HuH-7 (cell line): Measurements from ENCODE around the gene SYTL2.
A peak's percentile ranks its signal among the peaks of the same experiment; 100 is the strongest.

Experiments used
- DNase-seq: peaks from one replicate; pipeline ENCODE4 v3.0.0; 2011; ENCODE audit warnings: low spot score

SYTL2 gene

GRCh38 chr11:85652786-85653447, 158.0 kb downstream of the SYTL2 start:
- DNase-seq, result no peak

DNA sequence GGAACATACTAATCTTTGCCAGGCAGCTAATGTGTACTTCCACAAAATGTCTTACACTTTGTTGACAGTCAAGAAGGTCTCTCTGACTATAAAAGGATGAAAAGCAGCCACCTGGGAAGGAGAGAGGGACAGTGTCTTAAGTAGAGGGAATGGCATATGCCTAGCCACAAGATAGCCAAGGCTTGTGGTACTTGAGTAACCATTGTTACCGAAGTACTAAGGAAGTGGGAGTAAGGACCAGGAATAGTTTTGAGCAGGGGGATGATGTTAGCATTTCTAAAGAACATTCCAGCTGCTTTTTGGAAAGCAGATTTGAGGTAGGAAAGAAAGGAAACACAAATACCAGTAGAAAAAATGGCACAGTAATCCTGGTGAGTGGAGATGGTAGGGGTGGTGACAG, 159.8 kb downstream of the SYTL2 start:
- DNase-seq, result no peak

DNA sequence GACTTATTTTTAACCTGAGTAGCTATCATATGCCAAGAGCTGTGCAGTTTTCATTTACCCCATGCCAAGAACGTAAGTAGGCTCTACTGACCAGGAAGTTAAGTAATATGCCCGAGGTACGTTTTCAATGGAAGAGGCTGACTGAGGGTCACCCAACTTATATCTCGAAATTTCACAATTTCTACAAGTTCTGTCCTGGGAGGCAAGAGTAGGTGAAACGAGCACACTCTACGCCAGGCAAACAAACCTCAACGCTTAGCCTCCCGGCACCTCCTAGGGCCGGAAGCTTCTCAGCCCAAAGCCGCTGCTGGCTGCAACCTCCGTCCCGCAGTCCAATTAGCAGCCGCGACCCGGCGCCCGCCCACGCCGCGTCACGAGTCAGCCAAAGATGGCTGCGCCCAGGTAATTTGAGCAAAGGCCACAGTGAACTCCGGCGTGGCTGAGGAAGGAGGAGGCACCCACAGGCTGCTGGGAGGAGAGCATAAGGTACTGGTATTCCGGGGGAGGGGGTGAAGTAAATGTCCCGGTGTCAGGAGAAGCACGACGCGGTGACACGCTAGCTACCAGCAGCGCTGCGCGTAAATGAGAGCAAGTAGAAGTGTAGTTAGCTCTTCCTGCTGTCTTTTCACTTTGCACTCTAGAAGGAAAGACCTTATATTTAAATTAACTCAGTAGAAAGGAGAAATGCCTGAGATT, 163.2 kb downstream of the SYTL2 start, which contains the start of gene TMEM126A:
Gene TMEM126A (plus strand): TSS at position 364 of the 696 bp plus-strand sequence. CDS start 2,289 bp downstream, outside the sequence.
- DNase-seq, result peak; percentile 76

DNA sequence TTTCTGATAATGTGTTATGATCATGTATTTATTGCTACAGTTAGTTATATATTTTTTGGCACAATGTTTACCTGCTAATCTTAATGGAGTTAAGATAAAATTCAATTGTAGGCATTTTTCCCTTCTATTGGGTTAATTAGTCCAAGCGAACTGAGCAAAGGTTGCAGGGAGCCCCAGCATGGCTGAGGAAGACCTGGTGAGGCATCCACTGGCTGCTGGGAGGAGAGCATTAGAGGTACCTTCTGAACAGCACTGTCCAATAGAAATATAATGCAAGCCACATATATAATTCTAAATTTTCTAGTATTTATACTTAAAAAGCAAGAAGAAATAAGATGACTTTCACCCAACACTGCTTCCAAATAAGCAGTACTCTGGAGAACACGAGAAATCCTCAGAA, 163.9 kb downstream of the SYTL2 start:
- DNase-seq, result no peak
